GM10248 (cell line): ENCODE results near the gene MMUT.
A peak's percentile ranks its signal among the peaks of the same experiment; 100 is the strongest.

ENCODE experiments used
- CTCF ChIA-PET: fragments of 300-600 bp; sonication (Branson Sonifier 250); formaldehyde crosslinking; extraction: SDS; loops from one replicate; lab custom pipeline; 2021; ENCODE audit warnings: antibody characterized with exemption; lab: Yijun Ruan, JAX
- POLR2A ChIA-PET: fragments of 350-650 bp; sonication (Branson Sonifier 250); formaldehyde crosslinking; extraction: SDS; loops from one replicate; lab custom pipeline; 2020; ENCODE audit warnings: antibody characterized with exemption; lab: Yijun Ruan, JAX
- DNase-seq: peaks from one replicate; pipeline ENCODE4 v3.0.0; 2012; ENCODE audit errors: extremely low spot score
- TF ChIP-seq, protein P1 (sequence below): IDR thresholded peaks from 2 replicates; pipeline ENCODE4 v1.5.1; 2012; ENCODE audit warnings: mild to moderate bottlenecking, low read depth; ENCODE audit errors: extremely low read depth, missing control alignments, control extremely low read depth

MMUT gene

DNA sequence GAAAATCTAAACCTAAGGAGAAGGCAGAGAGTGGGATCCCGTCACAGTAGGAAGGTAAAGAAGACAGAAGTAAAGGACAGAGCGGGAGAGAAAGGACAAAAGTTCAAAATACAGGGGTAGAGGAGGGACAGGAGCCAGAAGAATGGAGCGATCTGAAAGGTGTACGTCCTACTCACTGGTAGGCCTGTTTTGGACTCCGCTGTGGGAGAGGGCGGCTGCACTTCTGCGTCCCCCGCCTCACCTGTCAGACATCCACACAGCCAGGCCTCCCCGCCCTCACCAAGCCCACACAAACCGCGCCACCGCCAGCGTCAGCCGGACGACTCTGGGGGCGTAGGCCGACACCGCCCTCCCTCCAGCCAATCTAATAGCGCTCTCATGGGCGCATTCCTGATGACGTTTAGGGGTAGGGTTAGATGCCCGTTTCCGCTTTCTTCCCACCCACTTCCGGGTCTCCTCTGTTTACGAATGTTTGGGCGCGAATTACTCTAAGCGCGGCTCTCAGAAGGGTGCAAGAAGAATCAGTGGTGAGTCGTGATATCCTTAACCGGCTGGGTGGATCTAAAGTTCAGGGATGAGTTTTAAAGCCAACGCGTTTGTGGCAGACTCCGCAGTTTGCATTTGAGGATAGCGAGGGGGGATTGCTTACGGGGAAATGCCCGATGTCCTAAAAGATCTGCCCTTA lies at the start of gene MMUT, which contains the start of gene CENPQ:
TSS of gene MMUT (minus strand) at position 327 of the 685 bp plus-strand sequence. CDS start 3,787 bp downstream, outside the sequence.
TSS of gene CENPQ (plus strand) at position 444 of the 685 bp plus-strand sequence. CDS start 6,807 bp downstream, outside the sequence.
- ChIA-PET POLR2A (no interaction called here), CTCF (no interaction called here)
- peak; percentile 90 for DNase-seq
- TF ChIP-seq, protein P1, sequence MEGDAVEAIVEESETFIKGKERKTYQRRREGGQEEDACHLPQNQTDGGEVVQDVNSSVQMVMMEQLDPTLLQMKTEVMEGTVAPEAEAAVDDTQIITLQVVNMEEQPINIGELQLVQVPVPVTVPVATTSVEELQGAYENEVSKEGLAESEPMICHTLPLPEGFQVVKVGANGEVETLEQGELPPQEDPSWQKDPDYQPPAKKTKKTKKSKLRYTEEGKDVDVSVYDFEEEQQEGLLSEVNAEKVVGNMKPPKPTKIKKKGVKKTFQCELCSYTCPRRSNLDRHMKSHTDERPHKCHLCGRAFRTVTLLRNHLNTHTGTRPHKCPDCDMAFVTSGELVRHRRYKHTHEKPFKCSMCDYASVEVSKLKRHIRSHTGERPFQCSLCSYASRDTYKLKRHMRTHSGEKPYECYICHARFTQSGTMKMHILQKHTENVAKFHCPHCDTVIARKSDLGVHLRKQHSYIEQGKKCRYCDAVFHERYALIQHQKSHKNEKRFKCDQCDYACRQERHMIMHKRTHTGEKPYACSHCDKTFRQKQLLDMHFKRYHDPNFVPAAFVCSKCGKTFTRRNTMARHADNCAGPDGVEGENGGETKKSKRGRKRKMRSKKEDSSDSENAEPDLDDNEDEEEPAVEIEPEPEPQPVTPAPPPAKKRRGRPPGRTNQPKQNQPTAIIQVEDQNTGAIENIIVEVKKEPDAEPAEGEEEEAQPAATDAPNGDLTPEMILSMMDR, result no peak

- TF ChIP-seq, protein P1, result no peak
- POLR2A ChIA-PET, result no interaction called here
- no peak for DNase-seq
- CTCF ChIA-PET, result no interaction called here
Observed at GRCh38 chr6:49509342-49509741, 46.3 kb upstream of the MMUT start.

GRCh38 chr6:49506569-49507111 lies 43.6 kb upstream of the MMUT start:
- ChIA-PET POLR2A (no interaction called here), CTCF (no interaction called here)
- TF ChIP-seq, protein P1, result no peak
- DNase-seq, result no peak

- ChIA-PET CTCF (no interaction called here), POLR2A (no interaction called here)
- DNase-seq, result no peak
- TF ChIP-seq, protein P1, result no peak
Observed at GRCh38 chr6:49504666-49505065, 41.6 kb upstream of the MMUT start.

- TF ChIP-seq, protein P1, result no peak
- ChIA-PET CTCF (no interaction called here), POLR2A (no interaction called here)
- DNase-seq, result no peak
Observed at GRCh38 chr6:49499623-49500022, 36.6 kb upstream of the MMUT start, which contains the start of gene GLYATL3. Gene GLYATL3, plus strand, starts transcription at chr6:49499923. Its CDS starts 12,068 bp downstream, at chr6:49511991.

DNA sequence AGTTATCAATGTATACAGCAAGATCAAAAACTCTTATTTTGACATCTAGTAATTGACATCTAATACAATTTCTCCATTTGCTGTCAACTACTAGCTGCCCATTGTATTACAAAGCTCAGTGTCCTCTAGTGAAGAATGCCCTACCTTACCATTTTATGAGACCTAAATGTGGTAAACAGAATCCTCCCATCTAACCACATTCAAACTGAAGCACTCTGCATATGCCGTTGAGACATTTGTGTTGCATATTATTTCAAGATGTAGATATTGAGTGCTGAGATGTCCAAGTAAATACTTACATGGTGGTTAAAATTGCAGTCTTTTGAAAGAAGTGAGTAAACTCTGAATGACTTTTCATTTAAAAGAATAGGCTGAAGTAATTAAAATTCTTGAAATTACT lies 36.1 kb upstream of the MMUT start:
- TF ChIP-seq, protein P1, result no peak
- ChIA-PET CTCF (no interaction called here), POLR2A (no interaction called here)
- no peak for DNase-seq
